GM18517 (cell line): ENCODE results near the gene MRPL49.
"Not testable (repeated sequence)": the region's sequence is repeated elsewhere in the genome, so short reads cannot be mapped to it uniquely, and the experiment has no call there.

Source experiments
- ATAC-seq: cut with Tn5 transposase; IDR thresholded peaks from one replicate; pipeline ENCODE4 v1.9.1; 2021; ENCODE audit warnings: mild to moderate bottlenecking, moderate library complexity; ENCODE audit not compliant: unreplicated experiment

The MRPL49 gene

GRCh38 chr11:65117206-65118096 is 4.7 kb upstream of the MRPL49 start, which contains the start of gene ZNHIT2:
Gene ZNHIT2, minus strand, starts transcription at chr11:65117701. Its CDS starts 48 bp downstream, at chr11:65117653.
- ATAC-seq = peak; percentile 63

GRCh38 chr11:65118097-65118837 is 3.9 kb upstream of the MRPL49 start:
- ATAC-seq = no peak

GRCh38 chr11:65118891-65119669 is 3.0 kb upstream of the MRPL49 start:
- not testable (repeated sequence) for ATAC-seq

DNA sequence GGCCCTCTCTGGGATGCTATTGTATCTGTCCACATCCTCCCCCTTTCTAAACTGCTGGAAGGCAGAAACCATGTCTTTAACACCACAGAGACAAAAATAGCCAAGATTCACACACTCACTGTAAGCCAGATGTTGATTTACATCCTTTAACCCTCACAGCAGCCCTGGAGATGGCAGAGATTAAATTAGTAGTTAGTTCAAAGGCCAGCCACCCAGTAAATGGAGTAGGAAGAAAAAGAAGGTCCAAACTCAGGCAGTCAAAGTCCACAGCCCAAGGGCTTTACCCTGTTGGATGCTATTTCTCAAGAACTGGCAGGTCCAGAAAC is 2.5 kb upstream of the MRPL49 start:
- ATAC-seq = no peak

DNA sequence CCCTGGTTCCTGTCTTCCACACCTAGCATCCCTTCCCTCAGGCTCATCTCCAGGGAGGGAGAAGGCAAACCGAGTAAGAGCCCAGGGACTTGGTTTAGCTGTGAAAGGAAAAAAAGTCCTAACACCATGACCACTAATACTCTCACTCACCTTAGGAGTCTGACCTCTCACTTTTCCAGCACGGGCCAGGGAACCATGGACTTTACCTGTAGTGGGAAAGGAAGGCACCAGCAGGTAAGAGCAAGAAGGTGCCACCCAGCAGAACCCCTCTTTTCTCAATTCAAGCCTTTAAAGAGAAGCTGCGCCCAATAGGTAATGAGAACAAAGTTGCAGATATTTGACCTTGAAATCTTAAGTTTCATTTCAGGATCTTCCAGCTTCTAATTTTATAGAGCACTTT is 1.3 kb upstream of the MRPL49 start:
- ATAC-seq = no peak

DNA sequence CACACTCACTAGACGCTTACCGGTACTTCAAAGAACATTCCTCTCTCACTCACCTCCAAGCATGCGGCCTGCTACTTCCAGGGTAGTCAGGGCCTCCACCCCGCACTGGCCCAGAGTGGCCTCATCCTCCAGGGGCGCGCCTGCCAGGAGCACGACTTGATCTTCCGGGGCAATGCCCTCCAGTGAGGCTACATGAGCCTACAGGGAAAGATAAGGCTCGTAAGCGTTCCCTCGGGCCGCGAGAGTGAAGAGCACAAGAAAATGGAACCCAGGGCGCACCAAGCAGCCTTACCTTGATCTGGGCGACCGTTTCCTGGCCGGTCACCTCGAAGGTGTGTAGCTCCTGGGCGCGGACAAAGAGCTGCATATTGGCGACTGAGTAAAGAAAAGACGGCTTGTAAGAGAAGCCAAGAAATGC is 665 bp upstream of the MRPL49 start:
- ATAC-seq = no peak

GRCh38 chr11:65124480-65125196 is 2.5 kb downstream of the MRPL49 start:
- no peak for ATAC-seq

GRCh38 chr11:65125197-65126056 is 3.3 kb downstream of the MRPL49 start:
- ATAC-seq = no peak

DNA sequence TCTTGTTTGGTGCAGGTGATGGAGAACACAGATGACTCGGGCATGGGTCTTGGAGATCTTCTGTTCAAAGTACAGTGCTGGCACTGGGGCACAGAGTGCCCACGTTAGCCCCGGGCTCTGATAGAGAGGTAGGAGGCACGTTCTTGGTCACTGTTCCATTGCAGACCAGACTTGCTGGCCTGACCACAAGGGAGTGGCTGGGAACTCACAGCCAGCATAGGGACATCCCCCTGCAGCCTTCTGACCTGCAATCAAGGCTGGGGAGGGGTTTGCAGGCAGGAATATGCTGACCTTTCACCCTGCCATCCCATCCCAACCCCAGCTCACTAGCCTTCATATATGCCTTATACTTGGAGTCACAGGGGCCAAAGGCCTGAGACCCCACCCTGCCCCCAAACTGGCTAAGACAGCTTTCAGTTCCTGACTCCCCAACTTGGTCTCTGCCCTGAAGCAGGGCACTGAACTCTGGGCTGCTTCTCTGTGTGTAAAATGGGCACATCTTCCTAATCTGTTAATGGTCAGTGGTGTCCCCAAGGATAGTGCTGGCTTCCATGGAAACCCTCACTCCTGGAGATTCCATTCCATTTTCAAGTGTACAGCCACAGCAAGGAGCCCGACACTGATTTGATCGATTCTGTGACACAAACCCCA is 4.6 kb downstream of the MRPL49 start:
- no peak for ATAC-seq

GRCh38 chr11:65127473-65128181 is 5.5 kb downstream of the MRPL49 start:
- no peak for ATAC-seq

- ATAC-seq = no peak
These were observed 6.3 kb downstream of the MRPL49 start for GRCh38 chr11:65128182-65129145.

DNA sequence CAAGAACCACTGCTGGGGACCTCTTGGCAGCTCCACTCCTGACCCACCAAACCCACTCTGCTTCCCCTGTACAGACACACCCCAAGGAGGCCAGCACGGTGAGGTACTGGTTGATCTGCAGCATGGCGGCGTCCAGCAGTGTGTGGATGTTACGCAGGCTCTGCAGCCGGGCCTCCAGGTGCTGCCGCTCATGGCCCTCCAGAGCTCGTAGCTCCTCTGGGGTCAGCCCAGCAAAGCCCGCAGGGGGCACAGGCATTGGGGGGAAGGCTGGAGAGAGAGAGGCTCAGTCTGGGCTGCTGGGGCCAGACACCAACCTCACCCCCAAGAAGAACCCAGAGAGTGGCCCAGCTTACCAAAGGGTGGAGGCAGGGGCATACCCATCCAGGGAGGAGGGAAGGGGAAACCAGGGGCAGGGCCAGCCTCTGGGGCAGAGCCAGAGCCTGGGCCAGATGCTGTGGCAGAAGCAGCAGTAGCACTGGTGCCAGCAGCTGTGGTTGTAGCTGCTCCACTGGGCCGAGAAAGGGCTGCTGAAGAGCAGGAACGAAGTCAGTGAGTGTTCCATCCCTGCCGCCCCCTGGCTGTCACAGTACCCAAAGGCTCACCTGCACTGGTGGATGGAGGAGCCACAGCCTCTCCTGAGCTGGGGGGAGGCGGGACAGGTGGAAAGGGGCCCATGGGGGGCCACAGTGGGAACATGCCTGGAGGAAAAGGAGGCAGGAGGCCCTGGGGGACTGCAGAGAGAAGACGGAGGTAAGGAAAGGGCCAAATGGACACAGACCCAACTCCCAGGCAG is 7.7 kb downstream of the MRPL49 start:
- ATAC-seq = no peak

DNA sequence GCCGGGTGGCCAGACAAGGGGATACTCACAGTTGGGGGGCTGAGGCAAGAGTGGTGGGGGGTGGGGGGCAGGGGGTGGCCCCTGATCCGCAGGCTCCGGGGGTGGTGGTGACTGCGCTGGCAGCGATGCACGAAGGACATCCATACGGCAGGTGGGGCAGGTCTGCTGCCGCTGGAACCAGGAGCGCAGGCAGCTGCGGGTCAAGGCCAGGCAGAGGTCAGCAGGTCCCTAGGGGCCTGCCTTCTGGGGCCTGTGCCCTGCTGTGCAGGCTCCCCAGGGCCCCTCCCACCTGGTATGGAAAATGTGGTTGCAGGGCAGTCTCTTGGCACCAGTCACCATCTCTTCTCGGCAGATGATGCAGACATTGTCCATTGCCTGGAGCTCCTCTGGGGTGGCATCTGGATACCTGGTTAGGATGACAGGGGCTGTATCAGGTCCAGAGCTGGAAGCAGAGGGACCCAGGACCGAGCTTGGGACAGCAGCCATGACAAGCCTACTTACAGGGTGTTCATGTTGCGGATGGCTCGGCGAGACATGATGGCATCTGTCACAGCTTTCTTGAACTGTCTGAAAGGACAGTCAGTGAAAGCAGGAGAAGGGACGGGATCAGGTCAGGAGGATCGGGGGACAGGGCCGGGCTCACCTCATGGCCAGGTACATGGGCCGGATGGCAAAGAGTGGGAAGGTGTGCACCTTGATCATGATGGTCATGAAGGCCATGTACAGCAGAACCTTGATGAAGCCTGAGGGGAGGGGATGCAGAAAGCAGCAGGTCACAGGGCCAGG is 8.7 kb downstream of the MRPL49 start:
- no peak for ATAC-seq

GRCh38 chr11:65131417-65131776 is 9.3 kb downstream of the MRPL49 start:
- no peak for ATAC-seq

- ATAC-seq = no peak
These were observed 9.7 kb downstream of the MRPL49 start for GRCh38 chr11:65131895-65132237.
